Adrenal gland (tissue), 5 donors: ENCODE data around the gene FLVCR1.

ENCODE experiments used
- CTCF ChIP-seq, 6 experiments: fragments of 450-650 bp in 4 of 6; fragments of 200-600 bp in 2 of 6; sonication (generic) in 1 of 6; IDR thresholded peaks; 1 replicate in 5 of 6; 2 replicates in 1 of 6; pipeline versions ENCODE4 v1.5.1 to v1.8.0; 2016 to 2021; ENCODE audit warnings: antibody characterized with exemption in 6 of 6, mild to moderate bottlenecking in 2 of 6, moderate library complexity in 1 of 6
- POLR2A ChIP-seq, 2 donors: fragments of 450-650 bp; IDR thresholded peaks; one replicate each; pipeline ENCODE4 v1.6.1; 2017; ENCODE audit warnings: antibody characterized with exemption in 2 of 2, mild to moderate bottlenecking in 2 of 2, moderate library complexity in 1 of 2
- donor health status: DM: no; HTN: no; CAD: no.

- TF ChIP-seq CTCF (IDR thresholded peaks at IDR 0.05) = no peak
- no peak for TF ChIP-seq POLR2A (IDR thresholded peaks at IDR 0.05)
Measured at GRCh38 chr1:212860713-212861581, 2.9 kb downstream of the FLVCR1 start.
